ENCODE measurements around the gene RNF182.
A peak's percentile ranks its signal among the peaks of the same experiment; 100 is the strongest.
"Not testable (repeated sequence)": the region's sequence is repeated elsewhere in the genome, so short reads cannot be mapped to it uniquely, and the experiment has no call there.

The RNF182 gene

GRCh38 chr6:13918686-13919250 is 6.0 kb upstream of the RNF182 start:
- DNase-seq = no peak

DNA sequence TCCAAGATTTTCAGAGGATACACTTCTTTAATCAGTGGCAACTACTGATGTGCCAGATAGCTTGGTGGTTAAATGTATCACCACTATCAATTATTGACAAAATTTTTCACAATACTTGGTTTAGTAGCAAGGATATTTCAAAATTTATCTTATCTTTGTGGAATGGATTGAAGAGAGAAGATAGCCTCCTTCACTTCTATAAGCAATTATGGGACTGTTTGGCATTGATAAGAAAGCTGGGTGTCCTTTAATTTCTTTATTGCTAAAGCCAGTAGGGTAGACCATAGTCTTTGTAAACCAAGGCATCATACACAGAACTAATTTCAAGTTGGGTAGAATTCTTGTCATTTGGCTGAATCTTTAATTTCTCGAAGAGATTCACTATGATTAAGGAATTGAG is 4.9 kb upstream of the RNF182 start:
- no peak for DNase-seq

- DNase-seq = no peak
Measured at GRCh38 chr6:13920552-13920951, 4.2 kb upstream of the RNF182 start.

GRCh38 chr6:13922750-13923149 is 2.0 kb upstream of the RNF182 start:
- DNase-seq = no peak

DNA sequence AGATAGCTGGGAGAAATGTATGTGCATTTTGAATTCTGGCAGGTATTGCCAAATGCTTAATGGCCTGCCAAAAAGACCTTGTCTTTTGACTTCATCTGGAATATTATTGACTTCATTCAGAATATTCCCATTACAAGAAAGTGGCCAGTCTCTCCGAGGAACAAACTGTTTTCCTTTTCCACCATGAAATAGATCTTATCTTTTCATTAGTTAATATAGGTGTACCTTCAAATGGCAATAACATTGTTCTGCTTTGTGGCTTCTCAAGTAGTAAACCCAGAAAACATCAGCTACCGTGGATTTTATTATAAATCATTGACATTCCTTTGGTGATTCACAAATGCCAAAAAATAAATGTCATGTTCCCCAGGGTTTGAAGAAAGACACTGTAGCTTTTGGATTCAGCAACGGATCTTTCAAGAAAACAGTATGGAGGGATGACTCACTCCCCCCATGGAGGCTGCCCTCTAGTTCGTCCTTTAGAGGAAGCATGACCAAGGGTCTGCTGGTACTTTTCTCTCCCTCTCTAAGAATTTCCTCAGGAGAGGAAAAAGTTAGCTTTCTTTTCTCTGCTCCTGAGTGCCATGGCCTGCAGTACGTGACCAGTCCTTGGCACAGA is 1.1 kb upstream of the RNF182 start:
- no peak for DNase-seq

- peak; percentile 29 to 54 for DNase-seq
Measured at GRCh38 chr6:13924146-13924948, 405 bp upstream of the RNF182 start.

GRCh38 chr6:13926378-13926777 is 1.6 kb downstream of the RNF182 start:
- no peak for DNase-seq

GRCh38 chr6:13927203-13927602 is 2.5 kb downstream of the RNF182 start:
- no peak for DNase-seq

- no peak for DNase-seq
Measured at GRCh38 chr6:13929196-13929595, 4.4 kb downstream of the RNF182 start.

- no peak for DNase-seq
Measured at GRCh38 chr6:13931797-13932402, 7.1 kb downstream of the RNF182 start.

DNA sequence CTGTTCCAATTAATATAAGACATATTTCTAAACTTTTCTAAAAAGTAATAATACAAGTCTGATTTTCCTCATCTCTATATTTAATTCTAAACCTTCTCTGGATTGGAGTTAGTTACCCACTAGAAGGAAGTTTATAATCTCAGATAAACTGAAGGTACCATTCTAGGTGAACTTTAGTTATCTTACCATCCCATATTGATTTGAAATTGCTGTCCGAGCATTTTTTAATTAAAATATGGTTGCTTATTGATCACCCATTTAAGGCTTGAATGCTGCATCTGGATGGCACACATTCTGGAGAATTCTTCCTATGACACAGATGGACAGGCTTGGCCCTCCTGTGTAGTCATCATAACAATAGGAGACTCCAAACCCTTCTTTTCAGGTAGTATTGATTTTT is 8.0 kb downstream of the RNF182 start:
- no peak for DNase-seq

DNA sequence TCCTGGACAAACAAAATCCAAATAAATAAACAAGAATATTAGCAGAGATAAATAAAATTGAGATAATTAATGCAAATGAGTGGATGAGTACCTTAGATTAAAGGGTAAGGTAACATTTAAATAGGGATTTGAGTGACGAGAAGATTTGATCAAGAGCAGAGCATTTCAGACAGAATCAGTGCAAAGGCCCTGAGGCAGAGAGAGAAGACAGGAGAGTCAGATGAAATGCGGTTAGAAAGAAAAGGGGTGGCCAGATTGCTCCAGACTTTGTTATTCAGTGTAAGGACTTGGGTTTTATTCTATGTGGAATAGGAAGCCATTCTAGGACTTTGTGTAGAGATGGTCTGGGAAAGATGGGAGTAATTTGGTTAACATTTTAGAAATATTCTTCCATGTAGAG is 10.0 kb downstream of the RNF182 start:
- no peak for DNase-seq

GRCh38 chr6:13935190-13935880 is 10.6 kb downstream of the RNF182 start:
- DNase-seq = no peak

GRCh38 chr6:13935881-13936261 is 11.1 kb downstream of the RNF182 start:
- not testable (repeated sequence) for DNase-seq

- DNase-seq = no peak
Measured at GRCh38 chr6:13941902-13942301, 17.1 kb downstream of the RNF182 start.

GRCh38 chr6:13943943-13944342 is 19.2 kb downstream of the RNF182 start:
- no peak for DNase-seq

GRCh38 chr6:13946506-13946905 is 21.8 kb downstream of the RNF182 start:
- no peak for DNase-seq

GRCh38 chr6:13947611-13948178 is 22.9 kb downstream of the RNF182 start:
- no peak for DNase-seq

DNA sequence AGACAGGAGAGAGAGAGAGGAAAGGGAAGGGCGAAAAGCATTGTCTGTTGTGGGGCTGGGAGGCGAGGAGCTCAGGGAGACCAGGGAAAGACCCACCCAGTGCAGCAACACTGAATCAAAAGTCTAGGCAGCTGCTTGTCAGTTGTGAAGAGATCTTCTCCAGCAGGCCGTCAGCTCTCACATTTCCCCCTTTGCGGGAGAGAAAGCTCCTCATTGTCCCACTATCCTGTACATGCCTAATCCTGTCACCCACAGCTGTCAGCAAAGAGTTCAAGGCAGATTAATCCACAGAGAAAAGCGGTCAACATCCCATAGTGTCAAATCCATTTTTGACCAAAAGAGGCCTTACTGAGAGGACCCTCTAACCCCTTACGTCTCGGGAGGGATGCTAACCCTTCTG is 27.3 kb downstream of the RNF182 start:
- DNase-seq = no peak

- no peak for DNase-seq
Measured at GRCh38 chr6:13953061-13953705, 28.4 kb downstream of the RNF182 start.

GRCh38 chr6:13965582-13966127 is 40.9 kb downstream of the RNF182 start:
- no peak for DNase-seq

GRCh38 chr6:13971303-13971702 is 46.6 kb downstream of the RNF182 start:
- DNase-seq = no peak
